Nephron (organoid): ENCODE results near the gene PPM1H.
A peak's percentile ranks its signal among the peaks of the same experiment; 100 is the strongest.

Experiments
- H3K27ac Mint-ChIP-seq, 3 experiments: 2 replicates each; pipeline ENCODE4 v1.8.0; 2020; ENCODE audit warnings: mixed read lengths in 3 of 3, mild to moderate bottlenecking in 2 of 3, moderate library complexity in 1 of 3
- H3K27me3 Mint-ChIP-seq: 2 replicates; pipeline ENCODE4 v1.8.0; 2021; ENCODE audit warnings: low read depth, mild to moderate bottlenecking, moderate library complexity, mixed read lengths
- H3K36me3 Mint-ChIP-seq: 2 replicates; pipeline ENCODE4 v1.8.0; 2020; ENCODE audit warnings: low read depth, mixed read lengths
- H3K4me1 Mint-ChIP-seq: 2 replicates; pipeline ENCODE4 v1.8.0; 2020; ENCODE audit warnings: mixed read lengths
- H3K4me3 Mint-ChIP-seq, 3 experiments: 2 replicates each; pipeline ENCODE4 v1.8.0; 2020; ENCODE audit warnings: mild to moderate bottlenecking in 3 of 3, mixed read lengths in 3 of 3, moderate library complexity in 2 of 3
- H3K9me3 Mint-ChIP-seq: 2 replicates; pipeline ENCODE4 v1.8.0; 2020; ENCODE audit warnings: mixed read lengths
- TF ChIP-seq, protein P1 (sequence below), 3 experiments: fragments of 200-600 bp; sonication (generic); IDR thresholded peaks; one replicate each; pipeline ENCODE4 v1.5.0; 2021; ENCODE audit warnings: antibody characterized with exemption in 3 of 3; ENCODE audit not compliant: unreplicated experiment in 3 of 3

The PPM1H gene

GRCh38 chr12:62860501-62861411, 74.2 kb downstream of the PPM1H start:
- H3K36me3 Mint-ChIP-seq = no peaks in the 10 kb centered on the region
- TF ChIP-seq, protein P1, sequence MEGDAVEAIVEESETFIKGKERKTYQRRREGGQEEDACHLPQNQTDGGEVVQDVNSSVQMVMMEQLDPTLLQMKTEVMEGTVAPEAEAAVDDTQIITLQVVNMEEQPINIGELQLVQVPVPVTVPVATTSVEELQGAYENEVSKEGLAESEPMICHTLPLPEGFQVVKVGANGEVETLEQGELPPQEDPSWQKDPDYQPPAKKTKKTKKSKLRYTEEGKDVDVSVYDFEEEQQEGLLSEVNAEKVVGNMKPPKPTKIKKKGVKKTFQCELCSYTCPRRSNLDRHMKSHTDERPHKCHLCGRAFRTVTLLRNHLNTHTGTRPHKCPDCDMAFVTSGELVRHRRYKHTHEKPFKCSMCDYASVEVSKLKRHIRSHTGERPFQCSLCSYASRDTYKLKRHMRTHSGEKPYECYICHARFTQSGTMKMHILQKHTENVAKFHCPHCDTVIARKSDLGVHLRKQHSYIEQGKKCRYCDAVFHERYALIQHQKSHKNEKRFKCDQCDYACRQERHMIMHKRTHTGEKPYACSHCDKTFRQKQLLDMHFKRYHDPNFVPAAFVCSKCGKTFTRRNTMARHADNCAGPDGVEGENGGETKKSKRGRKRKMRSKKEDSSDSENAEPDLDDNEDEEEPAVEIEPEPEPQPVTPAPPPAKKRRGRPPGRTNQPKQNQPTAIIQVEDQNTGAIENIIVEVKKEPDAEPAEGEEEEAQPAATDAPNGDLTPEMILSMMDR (IDR thresholded peaks at IDR 0.05; ENCODE audit: unreplicated experiment in 3 of 3) = no peak
- H3K9me3 Mint-ChIP-seq = no peaks in the 10 kb centered on the region
- peaks cover 41% of the 10 kb centered on the region for H3K4me1 Mint-ChIP-seq
- peak overlapping the region; percentile 36 to 57 (median 51) for H3K27ac Mint-ChIP-seq
- peak overlapping the region in 2 of 3 experiments; percentile 5 to 12 for H3K4me3 Mint-ChIP-seq
- H3K27me3 Mint-ChIP-seq = no peaks in the 10 kb centered on the region

DNA sequence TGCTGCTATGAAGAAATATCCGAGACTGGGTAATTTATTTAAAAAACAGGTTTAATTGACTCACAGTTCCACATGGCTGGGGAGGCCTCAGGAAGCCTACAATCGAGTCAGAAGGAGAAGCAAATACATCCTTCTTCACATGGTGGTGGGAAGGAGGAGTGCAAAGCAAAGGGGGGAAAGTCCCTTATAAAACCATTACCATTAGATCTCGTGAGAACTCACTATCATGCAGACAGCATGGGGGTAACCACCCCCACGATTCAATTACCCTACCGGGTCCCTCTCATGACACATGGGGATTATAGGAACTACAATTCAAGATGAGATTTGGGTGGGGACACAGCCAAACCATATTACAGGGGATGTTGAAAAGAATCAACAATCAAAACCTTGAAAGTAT, 74.9 kb downstream of the PPM1H start:
- no peaks in the 10 kb centered on the region for H3K27me3 Mint-ChIP-seq
- TF ChIP-seq, protein P1 (IDR thresholded peaks at IDR 0.05; ENCODE audit: unreplicated experiment in 3 of 3) = no peak
- no peak overlapping the region for H3K4me3 Mint-ChIP-seq
- peak overlapping the region in 1 of 3 experiments; percentile 51 for H3K27ac Mint-ChIP-seq
- H3K4me1 Mint-ChIP-seq = peaks cover 33% of the 10 kb centered on the region
- H3K36me3 Mint-ChIP-seq = no peaks in the 10 kb centered on the region
- no peaks in the 10 kb centered on the region for H3K9me3 Mint-ChIP-seq

GRCh38 chr12:62859321-62859737, 75.6 kb downstream of the PPM1H start:
- no peaks in the 10 kb centered on the region for H3K27me3 Mint-ChIP-seq
- H3K4me3 Mint-ChIP-seq = no peak overlapping the region
- H3K36me3 Mint-ChIP-seq = no peaks in the 10 kb centered on the region
- peak overlapping the region in 2 of 3 experiments; percentile 27 to 51 for H3K27ac Mint-ChIP-seq
- peaks cover 30% of the 10 kb centered on the region for H3K4me1 Mint-ChIP-seq
- TF ChIP-seq, protein P1 (IDR thresholded peaks at IDR 0.05; ENCODE audit: unreplicated experiment in 3 of 3) = no peak
- no peaks in the 10 kb centered on the region for H3K9me3 Mint-ChIP-seq

DNA sequence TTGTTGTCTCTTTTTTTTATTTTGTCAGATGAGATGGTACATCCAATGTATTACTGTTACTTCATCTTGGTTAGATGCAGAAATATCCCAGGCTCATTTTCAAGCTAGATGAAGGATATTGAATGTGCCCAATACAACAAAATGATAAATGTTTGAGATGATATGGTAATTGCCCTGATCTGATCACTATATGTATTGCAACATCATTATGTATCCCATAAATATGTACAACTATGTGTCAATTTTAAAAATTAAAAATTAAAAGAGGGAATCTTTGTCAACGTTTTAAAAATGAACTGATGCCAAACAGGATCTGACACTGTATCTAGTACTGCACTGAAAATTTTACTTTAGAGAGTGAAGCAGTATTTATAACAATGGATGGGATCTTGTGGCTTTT, 78.5 kb downstream of the PPM1H start:
- H3K27ac Mint-ChIP-seq = no peak overlapping the region
- H3K27me3 Mint-ChIP-seq = no peaks in the 10 kb centered on the region

DNA sequence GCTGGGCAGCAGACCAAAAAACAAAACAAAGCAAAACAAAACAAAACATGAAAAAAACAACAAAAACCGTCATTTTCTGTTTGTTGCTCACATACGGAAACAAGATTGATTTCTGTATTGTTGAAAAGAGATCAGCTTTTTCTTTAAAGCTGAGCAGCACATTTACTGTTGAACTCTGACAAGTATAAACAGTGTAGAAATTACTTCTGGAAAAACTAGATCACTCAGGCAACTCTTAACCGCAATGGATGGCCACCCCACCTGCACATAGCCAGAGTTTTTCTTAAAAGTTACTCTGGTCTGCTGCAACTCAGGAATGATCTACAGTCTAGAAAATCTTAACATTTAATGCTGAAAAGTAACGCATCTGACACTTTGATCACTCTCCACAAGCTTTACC, 80.9 kb downstream of the PPM1H start:
- H3K4me1 Mint-ChIP-seq = peaks cover 3% of the 10 kb centered on the region
- TF ChIP-seq, protein P1 (IDR thresholded peaks at IDR 0.05; ENCODE audit: unreplicated experiment in 3 of 3) = no peak
- H3K27ac Mint-ChIP-seq = peak overlapping the region in 1 of 3 experiments; percentile 44
- H3K36me3 Mint-ChIP-seq = no peaks in the 10 kb centered on the region
- no peaks in the 10 kb centered on the region for H3K9me3 Mint-ChIP-seq
- no peak overlapping the region for H3K4me3 Mint-ChIP-seq
- H3K27me3 Mint-ChIP-seq = no peaks in the 10 kb centered on the region

More for the DNA sequence above, 78.5 kb downstream of the PPM1H start:
- TF ChIP-seq, protein P1 (IDR thresholded peaks at IDR 0.05; ENCODE audit: unreplicated experiment in 3 of 3) = no peak
- Mint-ChIP-seq H3K4me3 (no peak overlapping the region), H3K9me3 (no peaks in the 10 kb centered on the region), H3K36me3 (no peaks in the 10 kb centered on the region), H3K4me1 (peaks cover 22% of the 10 kb centered on the region)
